ENCODE data around the gene NRXN2. TPM values are rescaled to one million over a fixed set of nuclear protein-coding genes. Genes with fewer than 3 reads are reported as not detected.
A peak's percentile ranks its signal among the peaks of the same experiment; 100 is the strongest.

Gene NRXN2
- total and polyA plus RNA-seq, 2 of the 13 experiments (the other 11 are each of a cell fraction or from before 2014, with no cell fraction given): not detected

DNA sequence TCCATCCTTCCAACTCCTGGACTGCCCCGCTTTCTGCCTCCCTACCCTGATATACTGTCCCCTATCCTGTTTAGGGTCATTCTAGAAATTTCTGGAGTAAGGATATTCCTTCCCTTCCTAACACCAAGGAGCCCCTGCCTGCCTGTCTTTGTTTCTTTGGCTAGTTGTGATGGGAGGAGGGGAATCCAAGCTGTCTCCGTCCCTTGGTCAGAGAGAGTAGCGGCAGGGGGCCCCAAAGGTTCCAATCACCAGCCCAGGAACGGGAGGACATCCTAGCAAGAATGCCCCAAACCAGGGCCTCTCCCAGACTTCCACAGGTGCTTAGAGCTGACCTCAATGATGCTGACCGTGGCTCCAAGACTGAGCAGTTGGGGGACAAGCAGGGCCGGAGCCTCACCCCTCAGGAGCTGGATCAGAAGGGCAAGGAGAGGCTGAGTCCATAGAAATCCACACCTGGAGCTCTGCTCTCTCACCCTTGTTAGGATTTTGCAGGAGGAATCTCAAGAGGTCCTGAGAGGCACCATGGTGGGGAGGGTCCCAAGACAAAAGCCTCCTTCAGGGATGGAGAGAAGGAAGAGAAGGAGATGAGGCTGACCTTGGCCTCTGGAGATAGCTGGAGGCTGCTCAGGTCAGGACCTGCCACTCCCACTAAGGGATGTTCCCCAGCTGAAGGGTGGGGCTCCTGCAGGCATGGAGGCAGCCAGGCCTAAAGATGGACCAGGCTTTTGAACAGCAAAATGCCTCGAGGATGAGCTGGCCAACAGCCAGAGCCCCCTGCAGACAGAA, 118.3 kb downstream of the NRXN2 start:
- POLR2A ChIA-PET: no interaction called here
- CTCF ChIA-PET (ENCODE audit: low intra/inter-chr PET ratio, low total read pairs): no interaction called here
- in situ Hi-C loops (cut with HindIII; ENCODE audit: extremely low pct_ligation_motif_present, low pct_unique_long_range_greater_than_20kb): no loop called here

DNA sequence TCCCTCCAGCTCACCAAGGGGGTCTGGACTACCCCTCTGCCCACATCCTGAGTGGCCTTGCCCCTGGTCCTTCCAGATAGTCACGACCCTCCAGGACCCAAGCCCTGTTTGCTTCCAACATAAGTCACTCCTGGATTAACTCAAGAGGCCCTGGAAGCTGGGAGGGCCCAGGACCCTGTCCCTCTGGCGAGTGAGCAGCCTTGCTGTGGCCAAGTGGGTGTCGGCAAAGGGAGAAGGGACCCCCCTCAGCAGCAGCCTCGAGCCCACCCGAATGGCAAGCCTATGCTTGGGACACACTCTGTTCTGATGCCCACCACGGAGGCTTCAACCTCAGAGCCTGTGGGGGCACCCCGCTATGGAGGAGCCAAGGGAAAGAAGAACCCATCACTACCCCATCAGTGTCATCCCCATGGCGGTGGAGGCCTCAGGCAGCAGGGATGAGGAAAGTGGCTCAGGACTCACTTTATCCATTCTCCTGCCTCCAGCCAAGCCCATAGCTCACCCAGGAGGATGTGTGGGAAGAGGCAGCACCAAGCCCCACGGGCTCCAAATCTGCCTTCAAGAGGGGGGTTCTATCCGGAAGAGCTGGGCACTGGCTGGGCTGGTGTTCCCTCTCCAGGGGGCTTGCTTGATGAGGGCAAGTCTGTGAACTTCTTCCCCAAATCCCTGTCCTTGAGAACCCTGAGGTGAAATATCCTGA, 119.4 kb downstream of the NRXN2 start:
- no TSS peak for BruUV-seq (replicated peaks)
- H3K27ac ChIP-seq (ENCODE audit: extremely low read length, insufficient read depth, low read length): no peak overlapping the region
- H3K36me3 ChIP-seq (replicated peaks in 1 of 2; ENCODE audit: control insufficient read depth in 1 of 2, insufficient read depth in 2 of 2, low read length in 2 of 2): no peaks in the 10 kb centered on the region
- no peak for TF ChIP-seq TBL1XR1 (IDR thresholded peaks at IDR 0.05; ENCODE audit: borderline replicate concordance, low read length, partially characterized antibody)
- TF ChIP-seq, protein P1, sequence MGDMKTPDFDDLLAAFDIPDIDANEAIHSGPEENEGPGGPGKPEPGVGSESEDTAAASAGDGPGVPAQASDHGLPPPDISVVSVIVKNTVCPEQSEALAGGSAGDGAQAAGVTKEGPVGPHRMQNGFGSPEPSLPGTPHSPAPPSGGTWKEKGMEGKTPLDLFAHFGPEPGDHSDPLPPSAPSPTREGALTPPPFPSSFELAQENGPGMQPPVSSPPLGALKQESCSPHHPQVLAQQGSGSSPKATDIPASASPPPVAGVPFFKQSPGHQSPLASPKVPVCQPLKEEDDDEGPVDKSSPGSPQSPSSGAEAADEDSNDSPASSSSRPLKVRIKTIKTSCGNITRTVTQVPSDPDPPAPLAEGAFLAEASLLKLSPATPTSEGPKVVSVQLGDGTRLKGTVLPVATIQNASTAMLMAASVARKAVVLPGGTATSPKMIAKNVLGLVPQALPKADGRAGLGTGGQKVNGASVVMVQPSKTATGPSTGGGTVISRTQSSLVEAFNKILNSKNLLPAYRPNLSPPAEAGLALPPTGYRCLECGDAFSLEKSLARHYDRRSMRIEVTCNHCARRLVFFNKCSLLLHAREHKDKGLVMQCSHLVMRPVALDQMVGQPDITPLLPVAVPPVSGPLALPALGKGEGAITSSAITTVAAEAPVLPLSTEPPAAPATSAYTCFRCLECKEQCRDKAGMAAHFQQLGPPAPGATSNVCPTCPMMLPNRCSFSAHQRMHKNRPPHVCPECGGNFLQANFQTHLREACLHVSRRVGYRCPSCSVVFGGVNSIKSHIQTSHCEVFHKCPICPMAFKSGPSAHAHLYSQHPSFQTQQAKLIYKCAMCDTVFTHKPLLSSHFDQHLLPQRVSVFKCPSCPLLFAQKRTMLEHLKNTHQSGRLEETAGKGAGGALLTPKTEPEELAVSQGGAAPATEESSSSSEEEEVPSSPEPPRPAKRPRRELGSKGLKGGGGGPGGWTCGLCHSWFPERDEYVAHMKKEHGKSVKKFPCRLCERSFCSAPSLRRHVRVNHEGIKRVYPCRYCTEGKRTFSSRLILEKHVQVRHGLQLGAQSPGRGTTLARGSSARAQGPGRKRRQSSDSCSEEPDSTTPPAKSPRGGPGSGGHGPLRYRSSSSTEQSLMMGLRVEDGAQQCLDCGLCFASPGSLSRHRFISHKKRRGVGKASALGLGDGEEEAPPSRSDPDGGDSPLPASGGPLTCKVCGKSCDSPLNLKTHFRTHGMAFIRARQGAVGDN (CRISPR knock-in tag; IDR thresholded peaks at IDR 0.05): 0 out of 2 replicates have a peak, but pooled peaks have one; percentile 2
- intact Hi-C loops (cut with micrococcal nuclease; ENCODE audit: unreplicated experiment) (no loop called here), in situ Hi-C loops (cut with HindIII; ENCODE audit: extremely low pct_ligation_motif_present, low pct_unique_long_range_greater_than_20kb) (no loop called here)
- no peak for ATAC-seq
- no peak overlapping the region for H3K4me2 ChIP-seq (ENCODE audit: low read depth, low read length)
- H3K79me2 ChIP-seq (ENCODE audit: insufficient read depth, low read length): no peaks in the 10 kb centered on the region
- H3K9ac ChIP-seq (ENCODE audit: insufficient read depth, low read depth, low read length): no peak overlapping the region
- FAIRE-seq: no peak
- WGBS (ENCODE audit: low lambda C conversion rate): 18% methylated on average over 7 of the region's 10 CpGs
- DNase-seq (ENCODE audit: low spot score): no peak
- peaks cover 10 to 33% of the 10 kb centered on the region in 2 experiments; a peak in 3 of 5 replicates for H3K27me3 ChIP-seq (ENCODE audit: control insufficient read depth in 1 of 2, insufficient read depth in 2 of 2, low read length in 2 of 2)
- no peak overlapping the region for H3K4me3 ChIP-seq (replicated peaks in 1 of 3; ENCODE audit: insufficient read depth in 1 of 3, low read depth in 2 of 3, low read length in 3 of 3)
- ChIA-PET CTCF (ENCODE audit: low intra/inter-chr PET ratio, low total read pairs) (no interaction called here), POLR2A (no interaction called here)
- H4K20me1 ChIP-seq (ENCODE audit: insufficient read depth, low read length): no peaks in the 10 kb centered on the region
- no peak overlapping the region for H2AFZ ChIP-seq (ENCODE audit: low read length)
- H3K9me3 ChIP-seq (ENCODE audit: low read length): no peaks in the 10 kb centered on the region
- H3K4me1 ChIP-seq (ENCODE audit: insufficient read depth, low read length): peaks cover 5% of the 10 kb centered on the region; the same call in 1 of the 2 replicates

More for the DNA sequence above, 118.3 kb downstream of the NRXN2 start:
- TF ChIP-seq, protein P2, sequence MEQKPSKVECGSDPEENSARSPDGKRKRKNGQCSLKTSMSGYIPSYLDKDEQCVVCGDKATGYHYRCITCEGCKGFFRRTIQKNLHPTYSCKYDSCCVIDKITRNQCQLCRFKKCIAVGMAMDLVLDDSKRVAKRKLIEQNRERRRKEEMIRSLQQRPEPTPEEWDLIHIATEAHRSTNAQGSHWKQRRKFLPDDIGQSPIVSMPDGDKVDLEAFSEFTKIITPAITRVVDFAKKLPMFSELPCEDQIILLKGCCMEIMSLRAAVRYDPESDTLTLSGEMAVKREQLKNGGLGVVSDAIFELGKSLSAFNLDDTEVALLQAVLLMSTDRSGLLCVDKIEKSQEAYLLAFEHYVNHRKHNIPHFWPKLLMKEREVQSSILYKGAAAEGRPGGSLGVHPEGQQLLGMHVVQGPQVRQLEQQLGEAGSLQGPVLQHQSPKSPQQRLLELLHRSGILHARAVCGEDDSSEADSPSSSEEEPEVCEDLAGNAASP (CRISPR knock-in tag; IDR thresholded peaks at IDR 0.05; ENCODE audit: borderline replicate concordance): no peak
- TF ChIP-seq CC2D1A (CRISPR knock-in tag; IDR thresholded peaks at IDR 0.05) (no peak), PRPF4 (IDR thresholded peaks at IDR 0.05; ENCODE audit: low read depth, low read length, poor library complexity, severe bottlenecking) (no peak)
- Histone ChIP-seq H3K4me2 (ENCODE audit: low read depth, low read length) (no peak overlapping the region), H3K4me3 (replicated peaks in 1 of 3; ENCODE audit: insufficient read depth in 1 of 3, low read depth in 2 of 3, low read length in 3 of 3) (no peak overlapping the region), H3K27me3 (ENCODE audit: control insufficient read depth in 1 of 2, insufficient read depth in 2 of 2, low read length in 2 of 2) (peaks cover 8 to 33% of the 10 kb centered on the region in 2 experiments; a peak in 2 of 5 replicates), H4K20me1 (ENCODE audit: insufficient read depth, low read length) (no peaks in the 10 kb centered on the region), H3K9ac (ENCODE audit: insufficient read depth, low read depth, low read length) (no peak overlapping the region), H3K79me2 (ENCODE audit: insufficient read depth, low read length) (no peaks in the 10 kb centered on the region), H2AFZ (ENCODE audit: low read length) (no peak overlapping the region), H3K36me3 (replicated peaks in 1 of 2; ENCODE audit: control insufficient read depth in 1 of 2, insufficient read depth in 2 of 2, low read length in 2 of 2) (no peaks in the 10 kb centered on the region), H3K4me1 (ENCODE audit: insufficient read depth, low read length) (peaks cover 11% of the 10 kb centered on the region; the same call in 1 of the 2 replicates), H3K27ac (ENCODE audit: extremely low read length, insufficient read depth, low read length) (no peak overlapping the region), H3K9me3 (ENCODE audit: low read length) (no peaks in the 10 kb centered on the region)
- ATAC-seq (no peak), FAIRE-seq (no peak), DNase-seq (ENCODE audit: low spot score) (no peak)
- BruUV-seq (replicated peaks): no TSS peak
- intact Hi-C loops (cut with micrococcal nuclease; ENCODE audit: unreplicated experiment): no loop called here
- WGBS (ENCODE audit: low lambda C conversion rate): 35% methylated on average over 4 of the region's 7 CpGs
